Panc1 (cell line): ENCODE results near the gene SYNPR. TPM values are rescaled to one million over a fixed set of nuclear protein-coding genes. Genes with fewer than 3 reads are reported as not detected.

ENCODE experiments used
- ATAC-seq: fragments of 200-7000 bp; cut with Tn5 transposase; 2 replicates; pipeline ENCODE4 v1.9.1; 2020; ENCODE audit warnings: mild to moderate bottlenecking, moderate library complexity
- BruUV-seq: library from RNA; stranded (reverse); fragments of 400-500 nt; replicated peaks from 2 replicates; lab custom pipeline; 2021; lab: Mats Ljungman, UMichigan
- CTCF ChIA-PET: fragments of 300-600 bp; sonication (Branson Sonifier 250); formaldehyde crosslinking; loops from one replicate; lab custom pipeline; 2022; ENCODE audit warnings: antibody characterized with exemption; lab: Charles Lee
- POLR2A ChIA-PET: fragments of 300-600 bp; sonication (Branson Sonifier 250); formaldehyde crosslinking; loops from one replicate; lab custom pipeline; 2022; ENCODE audit warnings: antibody characterized with exemption; lab: Charles Lee
- DNase-seq: peaks from one replicate; pipeline ENCODE4 v3.0.0-alpha.2; 2010; ENCODE audit warnings: low read depth, low spot score
- H3K27ac ChIP-seq: 2 replicates; pipeline ENCODE4 v1.5.1; 2011; ENCODE audit warnings: mild to moderate bottlenecking, low read length, inconsistent platforms
- H3K27me3 ChIP-seq: fragments of 200-500 bp; sonication (Bioruptor generic); 2 replicates; pipeline ENCODE4 v1.6.0; 2014; ENCODE audit warnings: low read length, inconsistent platforms; ENCODE audit not compliant: control insufficient read depth, insufficient read depth
- H3K36me3 ChIP-seq: fragments of 200-500 bp; sonication (Bioruptor generic); 2 replicates; pipeline ENCODE4 v1.5.1; 2014; ENCODE audit warnings: inconsistent platforms, mild to moderate bottlenecking, low read length, moderate library complexity; ENCODE audit not compliant: control insufficient read depth, insufficient read depth
- H3K4me1 ChIP-seq: 2 replicates; pipeline ENCODE4 v1.5.1; 2011; ENCODE audit warnings: inconsistent platforms, mild to moderate bottlenecking, low read length, moderate library complexity; ENCODE audit not compliant: control insufficient read depth, insufficient read depth
- H3K4me3 ChIP-seq, 2 experiments: 2 replicates each; pipeline ENCODE4 v1.5.1; 2011 to 2012; ENCODE audit warnings: low read depth in 2 of 2, low read length in 2 of 2, mild to moderate bottlenecking in 2 of 2, inconsistent platforms in 1 of 2, moderate library complexity in 1 of 2
- H3K9me3 ChIP-seq: fragments of 200-500 bp; sonication (Bioruptor generic); 2 replicates; pipeline ENCODE4 v1.5.1; 2014; ENCODE audit warnings: low read depth, mild to moderate bottlenecking, inconsistent platforms, low read length, moderate library complexity; ENCODE audit not compliant: control insufficient read depth, insufficient read depth
- POLR2AphosphoS5 ChIP-seq: IDR thresholded peaks from 2 replicates; pipeline ENCODE4 v1.6.1; 2012; ENCODE audit warnings: mild to moderate bottlenecking, low read depth, low read length, moderate library complexity
- SIN3A ChIP-seq: IDR thresholded peaks from 2 replicates; pipeline ENCODE4 v1.6.1; 2012; ENCODE audit warnings: low read depth, mild to moderate bottlenecking, low read length, moderate library complexity, borderline replicate concordance; ENCODE audit not compliant: insufficient read depth
- TCF7L2 ChIP-seq: IDR thresholded peaks from 2 replicates; pipeline ENCODE4 v1.6.1; 2011; ENCODE audit warnings: mild to moderate bottlenecking, low read depth, low read length, inconsistent platforms
- in situ Hi-C: cut with HindIII; loops from 2 replicates; pipeline ENCODE4 v1.10.0; 2016; ENCODE audit warnings: low sequenced_read_pairs, low pct_unique_long_range_greater_than_20kb
- intact Hi-C: fragments of 100-400 bp; cut with micrococcal nuclease; formaldehyde crosslinking; loops from one replicate; pipeline ENCODE4 v1.10.0; 2022; ENCODE audit not compliant: unreplicated experiment
- total RNA-seq: library from RNA; stranded (reverse); gene quantifications from one replicate; pipeline ENCODE4 v1.2.1, GENCODE V29; 2021; ENCODE audit not compliant: unreplicated experiment
- TF ChIP-seq, protein P1 (sequence below): fragments of 450-650 bp; IDR thresholded peaks from 2 replicates; pipeline ENCODE4 v1.5.1; 2017; ENCODE audit warnings: mild to moderate bottlenecking
- TF ChIP-seq, protein P2 (sequence below), 2 experiments: IDR thresholded peaks; 2 replicates each; pipeline ENCODE4 v1.6.1; 2011 to 2012; ENCODE audit warnings: low read depth in 2 of 2, control low read depth in 1 of 2, low read length in 1 of 2, mild to moderate bottlenecking in 1 of 2, moderate library complexity in 1 of 2; ENCODE audit not compliant: insufficient read depth in 1 of 2

SYNPR gene
- total RNA-seq, 1 experiment from 2014 or later = not detected

DNA sequence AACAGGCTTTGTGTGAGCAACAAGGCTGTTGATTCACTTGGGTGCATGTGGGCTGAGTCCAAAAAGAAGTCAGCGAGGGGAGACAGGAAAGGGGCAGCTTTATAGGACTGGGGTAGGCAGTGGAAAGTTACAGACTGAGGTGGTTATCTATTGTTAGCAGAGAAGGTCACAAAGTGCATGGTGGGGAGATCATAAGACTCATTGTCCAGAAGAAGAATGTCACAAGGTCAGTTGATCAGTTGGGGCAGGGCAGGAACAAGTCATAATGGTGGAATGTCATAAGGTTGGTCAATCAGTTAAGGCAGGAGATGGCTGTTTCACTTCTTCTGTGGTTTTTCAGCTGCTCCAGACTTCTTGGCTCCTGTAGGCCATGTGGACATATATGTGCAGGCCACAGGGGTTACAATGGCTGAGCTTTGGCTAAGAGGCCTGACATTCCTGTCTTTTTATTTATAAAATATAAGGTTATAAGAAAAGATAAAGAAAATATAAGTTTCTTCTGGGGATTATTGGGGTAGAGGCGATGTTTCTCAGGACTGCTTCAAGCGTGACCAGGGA lies 304.9 kb downstream of the SYNPR start:
- BruUV-seq = no TSS peak
- POLR2A ChIA-PET = interaction anchor here (0.6 kb wide), 1 partner anchor 40 kb away, joined by 3 read pairs; no protein-coding TSS in a partner anchor
- TF ChIP-seq, protein P1, sequence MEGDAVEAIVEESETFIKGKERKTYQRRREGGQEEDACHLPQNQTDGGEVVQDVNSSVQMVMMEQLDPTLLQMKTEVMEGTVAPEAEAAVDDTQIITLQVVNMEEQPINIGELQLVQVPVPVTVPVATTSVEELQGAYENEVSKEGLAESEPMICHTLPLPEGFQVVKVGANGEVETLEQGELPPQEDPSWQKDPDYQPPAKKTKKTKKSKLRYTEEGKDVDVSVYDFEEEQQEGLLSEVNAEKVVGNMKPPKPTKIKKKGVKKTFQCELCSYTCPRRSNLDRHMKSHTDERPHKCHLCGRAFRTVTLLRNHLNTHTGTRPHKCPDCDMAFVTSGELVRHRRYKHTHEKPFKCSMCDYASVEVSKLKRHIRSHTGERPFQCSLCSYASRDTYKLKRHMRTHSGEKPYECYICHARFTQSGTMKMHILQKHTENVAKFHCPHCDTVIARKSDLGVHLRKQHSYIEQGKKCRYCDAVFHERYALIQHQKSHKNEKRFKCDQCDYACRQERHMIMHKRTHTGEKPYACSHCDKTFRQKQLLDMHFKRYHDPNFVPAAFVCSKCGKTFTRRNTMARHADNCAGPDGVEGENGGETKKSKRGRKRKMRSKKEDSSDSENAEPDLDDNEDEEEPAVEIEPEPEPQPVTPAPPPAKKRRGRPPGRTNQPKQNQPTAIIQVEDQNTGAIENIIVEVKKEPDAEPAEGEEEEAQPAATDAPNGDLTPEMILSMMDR = no peak
- TF ChIP-seq TCF7L2 = no peak
- no peak for TF ChIP-seq SIN3A
- no peak for TF ChIP-seq POLR2AphosphoS5
- TF ChIP-seq, protein P2, sequence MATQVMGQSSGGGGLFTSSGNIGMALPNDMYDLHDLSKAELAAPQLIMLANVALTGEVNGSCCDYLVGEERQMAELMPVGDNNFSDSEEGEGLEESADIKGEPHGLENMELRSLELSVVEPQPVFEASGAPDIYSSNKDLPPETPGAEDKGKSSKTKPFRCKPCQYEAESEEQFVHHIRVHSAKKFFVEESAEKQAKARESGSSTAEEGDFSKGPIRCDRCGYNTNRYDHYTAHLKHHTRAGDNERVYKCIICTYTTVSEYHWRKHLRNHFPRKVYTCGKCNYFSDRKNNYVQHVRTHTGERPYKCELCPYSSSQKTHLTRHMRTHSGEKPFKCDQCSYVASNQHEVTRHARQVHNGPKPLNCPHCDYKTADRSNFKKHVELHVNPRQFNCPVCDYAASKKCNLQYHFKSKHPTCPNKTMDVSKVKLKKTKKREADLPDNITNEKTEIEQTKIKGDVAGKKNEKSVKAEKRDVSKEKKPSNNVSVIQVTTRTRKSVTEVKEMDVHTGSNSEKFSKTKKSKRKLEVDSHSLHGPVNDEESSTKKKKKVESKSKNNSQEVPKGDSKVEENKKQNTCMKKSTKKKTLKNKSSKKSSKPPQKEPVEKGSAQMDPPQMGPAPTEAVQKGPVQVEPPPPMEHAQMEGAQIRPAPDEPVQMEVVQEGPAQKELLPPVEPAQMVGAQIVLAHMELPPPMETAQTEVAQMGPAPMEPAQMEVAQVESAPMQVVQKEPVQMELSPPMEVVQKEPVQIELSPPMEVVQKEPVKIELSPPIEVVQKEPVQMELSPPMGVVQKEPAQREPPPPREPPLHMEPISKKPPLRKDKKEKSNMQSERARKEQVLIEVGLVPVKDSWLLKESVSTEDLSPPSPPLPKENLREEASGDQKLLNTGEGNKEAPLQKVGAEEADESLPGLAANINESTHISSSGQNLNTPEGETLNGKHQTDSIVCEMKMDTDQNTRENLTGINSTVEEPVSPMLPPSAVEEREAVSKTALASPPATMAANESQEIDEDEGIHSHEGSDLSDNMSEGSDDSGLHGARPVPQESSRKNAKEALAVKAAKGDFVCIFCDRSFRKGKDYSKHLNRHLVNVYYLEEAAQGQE (IDR thresholded peaks at IDR 0.05; ENCODE audit: insufficient read depth in 1 of 2, low read depth in 2 of 2, low read length in 1 of 2) = no peak
- Histone ChIP-seq H3K4me3 (no peak overlapping the region), H3K27me3 (no peaks in the 10 kb centered on the region), H3K9me3 (no peaks in the 10 kb centered on the region), H3K4me1 (no peaks in the 10 kb centered on the region), H3K27ac (no peak overlapping the region), H3K36me3 (no peaks in the 10 kb centered on the region)
- ATAC-seq (no peak), DNase-seq (no peak)
- CTCF ChIA-PET = no interaction called here
- intact Hi-C loops (no loop called here), in situ Hi-C loops (no loop called here)

DNA sequence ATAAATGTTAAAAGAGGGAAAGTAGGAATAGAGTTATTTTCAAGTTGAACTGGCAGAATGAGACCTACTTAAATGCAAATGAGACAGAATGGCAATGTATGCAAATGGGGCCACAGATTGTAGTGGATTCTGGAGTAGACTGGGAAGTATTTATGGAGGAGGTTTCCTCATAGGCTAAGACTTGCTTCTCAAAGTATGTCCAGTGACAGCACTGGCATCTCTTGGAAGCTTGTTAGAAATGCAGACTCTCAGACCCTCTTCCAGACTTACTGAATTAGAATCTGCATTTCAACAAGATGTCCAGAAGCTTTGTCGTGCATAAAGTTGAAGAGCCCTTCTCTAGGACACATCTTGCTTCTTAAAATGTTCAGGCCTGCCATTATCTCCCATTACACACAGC lies 306.6 kb downstream of the SYNPR start:
- intact Hi-C loops = no loop called here
- ATAC-seq (no peak), DNase-seq (no peak)
- CTCF ChIA-PET = no interaction called here
- in situ Hi-C loops = no loop called here
- Histone ChIP-seq H3K4me1 (no peaks in the 10 kb centered on the region), H3K27me3 (no peaks in the 10 kb centered on the region), H3K27ac (no peak overlapping the region), H3K9me3 (no peaks in the 10 kb centered on the region), H3K36me3 (no peaks in the 10 kb centered on the region), H3K4me3 (no peak overlapping the region)
- POLR2A ChIA-PET = no interaction called here
- TF ChIP-seq SIN3A (no peak), POLR2AphosphoS5 (no peak), TCF7L2 (no peak)
- TF ChIP-seq, protein P2 (IDR thresholded peaks at IDR 0.05; ENCODE audit: insufficient read depth in 1 of 2, low read depth in 2 of 2, low read length in 1 of 2) = no peak
- TF ChIP-seq, protein P1 = no peak
- no TSS peak for BruUV-seq
